Stimulated activated CD4-positive, alpha-beta T cell treated with anti-CD3 and anti-CD28 coated beads, Interleukin-4, amount 100 ng/mL, for 48 hours (primary cell): ENCODE data around the gene EBPL.

Experiments used
- DNase-seq, 2 donors: peaks; one replicate each; pipeline ENCODE4 v3.0.0-alpha.2; 2020; ENCODE audit warnings: low read depth in 2 of 2

EBPL gene

DNA sequence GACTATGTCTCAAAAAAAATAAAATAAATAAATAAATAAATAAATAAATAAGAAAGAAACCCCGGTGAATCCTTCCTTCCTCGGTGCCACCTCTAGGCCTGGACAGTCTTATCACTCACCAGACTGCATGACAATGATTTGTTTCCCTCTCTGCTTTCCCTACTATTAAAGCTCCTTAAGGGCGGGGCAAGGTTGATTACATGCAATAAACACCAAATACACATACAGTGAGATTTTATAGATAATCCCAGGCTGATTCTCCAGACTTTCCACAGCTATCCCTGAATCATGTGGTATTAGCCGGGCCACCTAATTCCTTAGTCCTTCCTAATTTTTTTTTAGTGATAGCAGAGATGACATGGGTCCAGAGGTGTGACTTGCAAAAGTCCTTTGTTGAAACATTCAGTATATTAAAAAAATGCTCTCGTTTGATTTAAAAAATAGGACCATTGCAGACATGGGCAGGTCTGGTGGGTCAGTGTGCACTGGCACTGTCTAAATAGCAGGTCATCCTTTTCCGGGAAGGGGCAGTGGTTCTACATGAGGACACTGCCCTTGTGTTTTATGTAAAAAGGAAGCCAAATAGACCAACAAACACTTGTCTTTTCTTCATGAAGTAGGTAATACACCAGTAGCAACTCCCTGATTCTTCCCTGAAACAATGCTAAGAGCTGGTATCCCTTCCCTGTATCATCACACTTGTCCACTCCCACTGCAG is 14.5 kb downstream of the EBPL start:
- no peak for DNase-seq

DNA sequence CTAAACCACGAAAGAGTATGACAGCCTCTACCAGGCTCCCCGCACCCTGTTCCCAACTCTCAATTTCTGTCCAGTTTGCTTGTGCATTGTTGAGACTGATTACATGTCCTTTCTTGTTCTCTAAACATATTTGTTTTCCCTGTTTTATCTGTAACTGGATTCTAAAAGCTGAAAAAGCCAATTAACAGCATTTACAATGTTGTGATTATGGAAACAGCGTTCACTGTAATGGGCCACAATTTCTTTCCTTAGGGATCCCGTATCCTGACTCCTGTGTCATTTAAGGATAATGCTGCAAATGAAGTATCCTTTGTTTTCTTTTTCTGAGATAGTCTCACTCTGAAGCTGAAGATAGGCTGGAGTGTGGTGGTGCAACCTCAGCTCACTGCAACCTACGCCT is 20.5 kb downstream of the EBPL start:
- no peak for DNase-seq

DNA sequence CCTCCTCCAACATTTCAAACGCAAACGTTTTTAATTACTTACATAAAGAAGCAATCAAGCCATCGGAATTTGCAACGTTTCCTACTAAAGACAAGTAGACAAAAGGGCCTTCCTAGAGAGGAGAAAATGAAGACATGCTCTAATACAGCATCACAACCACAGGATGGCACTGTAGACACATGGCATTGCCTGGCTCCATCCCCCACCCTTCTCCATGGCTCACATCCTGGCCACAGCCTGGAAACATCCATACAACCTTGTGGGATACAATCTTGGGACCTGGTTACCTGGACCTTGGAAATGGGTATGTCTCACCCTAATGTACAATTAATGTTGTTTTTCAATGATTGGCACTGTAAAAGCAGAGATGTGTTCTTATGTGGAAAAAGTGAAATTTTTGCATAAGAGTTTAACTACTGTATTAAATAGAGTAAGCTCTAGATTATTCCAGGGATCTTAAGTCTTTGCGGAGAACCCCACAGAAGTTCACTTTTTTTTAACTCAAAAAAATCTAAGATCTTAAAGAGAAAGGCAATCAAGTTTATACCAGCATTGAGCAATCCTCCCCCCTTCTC is 21.5 kb downstream of the EBPL start:
- no peak for DNase-seq

DNA sequence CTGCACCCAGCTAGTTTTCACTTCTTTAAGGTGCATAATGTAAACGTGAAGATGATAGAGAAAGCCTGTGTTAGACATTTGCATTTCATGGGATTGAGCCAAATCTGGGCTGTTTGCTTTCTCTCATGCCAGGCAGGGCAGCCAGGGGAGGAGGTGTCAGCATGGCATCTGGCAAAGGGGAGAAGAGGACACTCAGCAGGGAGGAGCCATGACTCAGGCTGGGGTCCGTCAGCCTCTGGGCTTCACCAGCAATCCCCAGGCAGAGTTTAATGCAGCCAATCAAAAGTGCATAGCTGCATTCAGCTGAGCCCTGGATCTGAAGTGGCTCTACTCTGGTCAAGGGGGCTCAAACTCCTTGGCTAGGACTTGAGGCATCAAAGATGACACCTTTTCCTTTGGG is 23.5 kb downstream of the EBPL start:
- no peak for DNase-seq

DNA sequence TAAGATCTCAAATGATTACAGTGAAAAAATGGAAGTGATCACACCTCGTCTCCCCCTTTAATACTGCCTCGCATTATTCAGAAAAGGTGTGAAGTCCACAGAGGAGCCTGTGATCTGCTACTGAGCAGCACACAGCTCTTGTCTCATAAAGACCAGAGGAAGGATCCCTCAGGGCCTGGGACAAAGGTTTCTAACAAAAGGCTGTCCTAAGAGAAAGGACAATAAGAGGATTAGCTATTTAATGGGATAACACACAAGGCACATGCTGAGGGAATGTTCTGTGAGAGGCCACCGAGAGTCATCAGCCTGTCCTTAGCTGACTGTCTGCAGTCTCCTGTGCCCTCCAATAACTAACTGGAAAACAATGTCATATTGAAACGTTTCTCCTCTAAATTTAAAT is 26.7 kb downstream of the EBPL start:
- DNase-seq, result no peak

DNA sequence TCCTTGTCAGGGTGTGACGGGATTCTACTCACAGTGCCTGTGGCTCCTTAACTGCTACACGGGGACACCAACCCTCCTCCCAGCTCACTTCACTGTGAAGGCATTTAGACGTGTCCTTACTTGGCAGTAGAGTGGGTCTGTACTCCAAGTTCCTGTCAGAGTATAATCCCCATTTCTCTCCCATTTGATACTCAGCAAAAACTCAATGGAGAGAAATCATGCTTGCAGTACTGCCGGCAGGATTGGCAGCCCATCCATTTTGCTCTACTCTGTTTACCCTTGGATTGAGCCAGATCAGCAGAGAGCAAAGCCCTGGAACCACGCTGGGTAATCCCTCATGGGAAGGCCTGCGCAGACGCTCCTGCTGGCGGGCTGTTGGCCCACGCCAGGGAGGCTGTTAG is 34.0 kb downstream of the EBPL start:
- no peak for DNase-seq

DNA sequence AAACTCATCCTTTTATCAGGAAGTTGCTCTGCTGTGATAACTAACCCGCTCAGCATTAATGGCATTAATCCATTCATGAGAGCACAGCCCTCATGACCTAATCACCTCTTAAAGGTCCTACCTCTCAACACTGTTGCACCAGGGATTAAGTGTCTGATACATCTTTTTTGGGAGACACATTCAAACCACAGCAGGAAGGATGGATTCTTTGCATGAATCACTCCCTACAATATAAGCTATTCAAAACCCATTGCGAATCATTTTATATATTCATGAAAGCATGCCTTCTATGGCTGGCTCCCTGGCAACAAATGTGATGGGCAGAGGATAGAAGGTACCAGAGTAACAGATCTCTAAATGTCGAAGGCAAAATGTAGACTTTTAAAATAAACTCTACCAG is 35.4 kb downstream of the EBPL start:
- DNase-seq, result no peak

DNA sequence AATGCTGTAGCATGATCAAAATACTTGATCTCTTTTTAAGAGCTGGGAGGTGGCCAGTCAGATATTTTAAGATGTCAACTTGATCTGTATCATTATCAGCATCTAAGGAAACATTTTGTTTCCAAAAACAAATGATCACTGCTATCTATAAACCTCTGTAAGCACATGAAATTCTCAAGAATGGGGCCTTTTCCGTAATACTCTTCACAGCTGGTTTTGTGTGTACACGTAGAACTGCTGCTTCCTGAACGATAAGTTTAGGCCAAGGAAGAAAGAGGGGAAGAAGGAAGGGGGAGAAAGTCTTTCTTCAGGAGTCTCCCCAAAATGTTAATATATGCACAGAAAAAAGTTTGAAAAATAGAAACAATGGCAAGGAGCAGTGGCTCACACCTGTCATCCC is 37.3 kb downstream of the EBPL start:
- DNase-seq, result no peak

DNA sequence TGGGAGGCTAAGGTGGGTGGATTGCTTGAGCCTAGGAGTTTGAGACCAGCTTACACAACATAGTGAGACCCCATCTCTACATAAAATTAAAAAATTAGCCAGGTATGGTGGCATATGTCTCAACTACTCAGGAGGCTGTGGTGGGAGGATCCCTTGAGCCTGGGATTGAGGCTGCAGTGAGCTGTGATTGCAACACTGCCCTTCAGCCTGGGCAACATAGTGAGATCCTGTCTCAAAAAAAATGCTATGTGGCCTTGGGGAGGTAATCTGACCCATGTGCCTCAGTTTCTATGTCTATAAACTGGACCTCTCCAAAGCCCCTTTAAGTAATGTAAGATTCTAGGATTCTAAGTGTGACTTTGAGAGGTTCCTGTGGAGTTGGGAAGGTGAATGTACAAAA is 37.8 kb downstream of the EBPL start:
- DNase-seq, result no peak

DNA sequence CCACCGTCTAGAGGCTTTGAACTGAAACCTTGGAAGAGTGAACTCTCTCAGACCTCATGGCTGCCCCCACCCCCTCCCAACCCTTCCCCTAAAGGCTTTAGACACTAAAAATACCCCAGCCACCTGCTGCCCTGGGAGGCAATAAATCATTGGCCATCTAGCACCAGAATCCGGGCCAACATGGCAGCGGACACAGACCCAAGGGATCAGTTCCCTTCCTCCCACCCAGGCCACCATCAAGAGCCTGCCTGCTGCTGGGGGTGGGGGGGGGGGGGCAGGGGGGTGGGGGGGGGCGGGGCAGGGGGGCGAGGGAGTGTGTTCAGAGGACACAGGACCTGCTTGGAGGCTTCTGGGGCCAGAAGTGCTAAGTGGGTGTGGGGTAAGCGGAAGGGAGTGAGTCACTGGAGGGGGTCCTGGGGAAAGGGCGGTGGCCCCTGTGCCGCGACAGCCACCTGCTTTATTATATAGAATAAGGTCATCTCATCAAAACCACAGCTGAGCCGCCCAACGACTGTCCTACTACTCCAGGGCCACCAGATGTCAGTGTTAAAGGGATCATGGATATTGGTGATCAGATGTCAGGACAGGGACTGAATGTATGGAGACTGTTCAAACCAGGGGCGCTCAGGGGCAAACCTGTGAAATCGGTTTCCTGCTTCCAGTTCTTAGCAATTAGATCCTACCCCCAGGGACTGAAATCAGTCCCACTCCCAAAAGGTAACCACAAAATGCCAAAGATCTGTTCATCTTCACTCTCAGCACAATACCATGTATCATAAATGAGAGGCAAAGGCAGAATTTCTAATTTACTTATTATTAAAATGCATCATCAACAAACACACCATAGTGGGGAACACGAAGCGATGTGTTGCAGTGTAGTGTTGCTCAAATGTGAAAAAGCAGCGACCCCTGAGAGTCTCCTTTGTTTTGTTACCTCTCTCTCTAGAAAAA is 38.7 kb downstream of the EBPL start:
- DNase-seq, result no peak

DNA sequence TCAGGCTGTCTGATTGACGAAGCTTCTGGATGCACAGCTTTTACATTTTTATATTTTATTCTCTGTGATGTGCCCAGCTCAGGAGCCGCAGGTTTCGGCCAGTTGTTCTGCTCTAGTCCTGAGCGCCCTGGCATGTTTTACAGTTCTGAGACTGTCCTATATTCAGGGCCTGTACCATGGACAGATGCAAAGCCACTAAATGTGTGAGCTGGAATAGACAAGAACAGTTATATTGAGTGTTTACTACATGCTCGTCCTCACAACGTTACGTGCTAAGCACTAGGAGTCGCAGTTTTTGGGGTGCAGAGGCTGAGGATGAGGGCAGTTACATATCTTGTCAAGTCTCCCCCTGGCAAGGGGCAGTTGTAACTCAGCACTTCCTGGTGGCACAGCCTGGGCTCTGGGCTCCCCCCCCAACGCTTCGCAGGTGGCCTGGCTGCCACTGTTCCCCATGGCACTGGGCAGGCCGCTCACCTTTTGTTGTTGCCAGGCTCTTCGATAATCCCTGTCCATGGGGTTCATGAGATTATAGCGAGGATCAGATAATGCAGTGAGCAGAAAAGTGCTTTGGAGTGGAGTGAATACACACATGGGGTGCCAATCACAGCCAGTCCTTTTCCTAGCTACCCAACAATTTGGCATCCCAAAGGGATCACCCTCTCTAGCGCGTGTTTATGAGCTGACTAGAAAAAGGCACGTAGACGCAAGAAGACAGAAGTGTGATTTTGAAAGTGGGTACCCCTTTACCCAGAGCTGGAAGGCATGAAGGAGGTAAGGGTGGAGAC is 39.5 kb downstream of the EBPL start:
- DNase-seq, result no peak

DNA sequence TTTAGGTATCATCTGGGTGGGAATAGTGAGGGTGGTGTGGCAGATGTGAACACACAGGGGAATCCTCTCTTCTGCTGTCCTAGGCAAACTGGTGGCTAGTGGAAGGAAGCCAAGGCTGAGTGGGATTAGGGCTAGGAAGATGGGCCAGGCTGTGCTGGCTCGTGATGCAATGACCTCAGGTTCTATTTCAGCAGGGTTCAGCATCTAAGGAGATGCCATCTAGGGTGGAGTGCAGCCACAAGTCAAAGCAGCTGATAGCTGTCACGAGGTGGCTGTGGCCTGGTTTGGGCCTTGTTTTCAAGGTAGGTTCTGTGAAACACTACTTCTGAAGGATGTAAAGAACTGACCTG is 41.3 kb downstream of the EBPL start:
- DNase-seq, result no peak

DNA sequence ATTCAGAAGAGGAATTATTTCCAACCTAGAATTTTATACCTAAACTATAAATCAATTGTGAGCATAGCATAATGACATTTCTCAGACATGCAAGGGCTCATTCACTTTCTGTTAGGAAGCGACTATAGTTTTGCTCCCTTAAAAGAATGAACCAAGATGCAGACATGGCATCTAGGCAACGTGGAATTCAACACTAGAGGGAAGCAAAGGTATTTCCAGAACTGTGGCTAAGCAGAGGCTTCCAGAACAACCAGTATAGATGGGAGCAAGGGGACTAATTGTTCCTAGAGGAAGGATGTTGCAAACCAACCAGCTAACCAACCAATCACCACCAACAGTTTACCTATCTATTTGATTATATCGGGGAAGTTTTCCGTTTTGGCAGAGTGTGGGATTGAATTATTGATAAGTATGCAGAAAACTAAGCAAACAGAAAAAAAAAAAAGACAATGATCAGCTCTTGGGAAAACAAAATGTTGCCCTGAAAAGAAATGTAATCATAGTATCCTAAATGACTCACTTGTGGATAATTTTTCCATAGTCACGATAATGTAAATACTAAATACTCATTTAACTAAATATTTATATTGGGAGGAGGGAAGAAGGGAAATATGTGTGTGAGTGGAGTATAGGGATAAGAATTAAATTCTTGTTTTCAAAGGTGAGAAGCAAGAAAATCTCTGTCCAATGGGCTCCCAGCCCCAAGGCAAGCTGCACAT is 41.9 kb downstream of the EBPL start:
- DNase-seq, result no peak

DNA sequence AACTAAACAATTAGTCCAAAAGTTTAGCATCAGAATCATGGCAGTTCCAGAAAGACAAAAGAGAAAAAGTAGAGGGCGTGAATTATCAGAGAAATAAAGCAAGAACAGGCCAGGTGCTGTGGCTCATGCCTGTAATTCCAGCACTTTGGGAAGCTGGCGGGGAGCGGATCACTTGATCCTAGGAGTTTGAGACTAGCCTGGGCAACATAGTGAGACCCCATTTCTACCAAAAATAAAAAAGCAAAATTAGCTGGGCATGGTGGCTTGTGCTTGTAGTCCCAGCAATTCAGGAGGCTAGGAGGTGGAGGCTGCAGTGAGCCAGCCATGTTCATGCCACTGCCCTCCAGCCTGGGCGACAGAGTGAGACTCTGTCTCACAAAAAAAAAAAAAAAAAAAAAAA is 44.6 kb downstream of the EBPL start:
- no peak for DNase-seq

DNA sequence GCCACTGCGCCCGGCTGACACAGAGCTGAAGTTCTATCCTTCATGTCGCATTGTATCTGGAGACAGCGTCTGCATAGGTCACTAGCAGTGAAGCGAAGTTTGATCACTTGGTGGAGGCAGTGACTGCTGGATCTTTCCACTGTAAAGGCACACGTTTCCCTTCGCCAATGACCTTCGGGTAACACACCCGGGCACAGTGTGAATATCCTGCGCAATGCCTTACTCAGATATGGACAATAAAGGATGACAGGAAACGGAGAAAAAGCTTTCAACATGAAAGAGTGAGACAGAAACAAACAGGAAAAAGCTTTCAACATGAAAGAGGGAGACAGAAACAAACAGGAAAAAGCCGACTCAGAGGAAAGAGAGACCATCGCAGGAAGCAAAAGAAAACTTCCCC is 45.8 kb downstream of the EBPL start:
- no peak for DNase-seq

DNA sequence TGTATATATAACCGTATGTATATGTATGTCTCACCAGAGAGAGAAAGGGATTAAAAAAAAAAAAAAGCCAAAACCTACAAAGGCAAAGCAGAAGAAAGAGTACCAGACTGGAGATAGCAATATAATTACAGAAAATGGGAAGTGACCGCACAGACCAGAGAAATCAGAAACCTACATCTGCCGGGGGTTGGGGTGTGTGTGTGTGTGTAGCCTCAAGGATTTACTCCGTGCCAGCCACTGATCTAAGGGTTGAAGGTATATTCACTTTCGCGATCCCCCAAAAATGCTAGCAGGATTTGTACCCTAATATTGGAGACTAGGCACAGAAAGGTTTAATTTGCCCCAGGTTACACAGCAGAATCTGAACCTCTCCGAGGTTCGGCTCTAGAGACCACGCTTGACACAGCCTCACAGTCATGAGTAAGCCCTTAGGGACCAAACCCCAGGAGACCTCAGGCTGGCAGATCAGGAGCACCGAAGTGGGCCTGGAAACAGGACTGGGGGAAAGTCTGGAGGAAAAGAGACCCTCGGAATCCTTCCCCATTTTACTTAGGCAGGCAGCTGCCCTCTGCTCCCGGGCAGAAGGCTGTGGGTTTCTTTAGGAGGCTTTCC is 48.1 kb downstream of the EBPL start:
- no peak for DNase-seq

DNA sequence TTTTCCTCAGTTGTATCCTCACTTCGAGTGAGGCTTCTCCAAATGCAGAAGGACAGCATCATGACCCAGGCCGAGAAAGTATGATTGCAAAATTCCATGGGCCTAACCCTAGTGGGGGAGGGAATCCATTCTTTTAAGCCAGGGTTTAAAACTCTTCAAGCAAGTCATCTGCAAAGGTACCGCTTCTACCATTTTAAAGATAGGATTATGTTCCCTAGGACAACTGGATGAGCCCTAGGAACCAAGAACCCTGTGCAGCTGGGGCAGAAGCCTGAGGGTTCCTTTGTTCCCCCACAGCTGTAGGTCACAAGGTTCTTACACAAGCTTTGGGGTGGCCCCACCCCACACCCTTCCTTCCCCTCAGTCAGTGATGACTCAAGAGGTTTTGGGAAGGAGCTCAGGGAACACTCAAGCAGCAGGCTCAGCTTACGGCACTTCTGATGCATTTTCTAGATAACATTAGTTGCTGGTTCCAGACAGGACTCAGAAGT is 49.4 kb downstream of the EBPL start:
- no peak for DNase-seq

DNA sequence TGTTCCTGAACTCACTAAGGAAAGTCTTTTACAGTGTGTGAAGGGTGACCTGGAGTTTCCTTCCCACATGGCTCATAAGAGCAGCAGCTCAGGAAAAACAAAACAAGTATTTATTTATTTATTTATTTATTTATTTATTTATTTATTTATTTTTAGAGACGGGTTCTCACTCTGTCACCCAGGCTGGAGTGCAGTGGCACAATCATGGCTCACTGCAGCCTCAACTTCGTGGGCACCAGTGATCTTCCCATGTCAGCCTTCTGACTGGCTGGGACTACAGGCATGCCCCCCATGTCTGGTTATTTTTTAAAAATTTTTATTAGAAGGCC is 52.6 kb downstream of the EBPL start:
- DNase-seq, result no peak

DNA sequence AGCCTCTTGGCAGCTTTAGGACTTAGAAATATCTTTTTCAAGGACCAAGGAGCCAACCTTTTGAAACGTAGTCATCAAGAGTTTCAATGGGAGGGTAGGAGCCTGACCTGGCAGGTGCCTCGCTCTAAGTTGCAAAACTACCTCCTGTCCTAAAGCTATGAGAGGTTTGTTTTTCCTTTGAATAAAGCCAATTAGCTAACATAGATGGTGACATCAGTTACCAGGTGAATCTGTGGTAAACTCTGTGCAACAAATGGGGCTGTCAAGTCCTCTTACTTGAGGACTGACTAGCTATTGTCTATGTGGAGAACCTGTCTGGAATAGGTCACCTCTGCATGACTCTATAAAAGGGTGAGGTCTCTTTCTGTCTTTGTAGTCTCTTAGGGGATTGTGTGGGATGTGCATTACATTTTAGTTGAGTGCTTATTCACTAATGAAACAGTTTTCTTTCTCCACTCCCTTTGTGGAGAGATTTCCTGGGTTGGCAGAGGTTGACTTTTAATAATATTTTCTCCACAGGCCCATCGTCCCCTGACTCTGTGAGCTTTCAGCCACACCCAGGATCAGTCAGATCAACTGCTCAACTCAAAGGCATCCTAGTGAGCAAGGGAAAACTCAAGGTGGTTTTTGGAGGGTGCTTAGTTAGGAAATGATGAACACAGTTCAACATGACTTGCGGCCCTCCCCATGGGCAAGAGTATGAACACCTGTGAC is 53.1 kb downstream of the EBPL start:
- DNase-seq, result no peak

DNA sequence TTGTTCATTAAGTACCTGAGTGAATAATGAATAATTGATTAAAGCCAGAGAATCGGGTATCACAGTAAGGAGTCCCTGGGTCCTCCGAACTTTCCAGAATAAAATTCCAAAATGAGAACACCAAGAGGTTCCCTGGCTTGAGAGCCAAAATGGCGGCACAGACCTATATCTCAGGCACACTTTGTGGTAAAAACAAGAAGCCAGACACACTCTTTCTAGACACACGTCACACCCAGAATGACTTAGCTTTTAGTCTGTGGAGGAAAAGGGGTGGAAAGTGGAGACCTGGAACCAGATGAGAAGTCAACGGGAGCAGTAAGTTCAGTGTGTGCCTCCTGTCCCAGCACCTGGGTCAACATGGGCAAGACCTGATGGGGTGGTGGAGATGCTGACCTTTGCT is 54.6 kb downstream of the EBPL start:
- no peak for DNase-seq
